ENCODE measurements around the gene PKNOX2. TPM values are rescaled to one million over a fixed set of nuclear protein-coding genes. Genes with fewer than 3 reads are reported as not detected.

PKNOX2 gene
- total RNA-seq, 4 donors from 2014 or later, result 0.51 to 4.3 (median 2.3) TPM

- TF ChIP-seq CTCF (IDR thresholded peaks at IDR 0.05; ENCODE audit: low read depth), result no peak
Observed at GRCh38 chr11:125345421-125346178, 181.0 kb downstream of the PKNOX2 start.

GRCh38 chr11:125346179-125346530 is 181.6 kb downstream of the PKNOX2 start:
- no peak for TF ChIP-seq CTCF (IDR thresholded peaks at IDR 0.05; ENCODE audit: low read depth)

- TF ChIP-seq CTCF (IDR thresholded peaks at IDR 0.05; ENCODE audit: low read depth), result no peak
Observed at GRCh38 chr11:125346565-125347260, 182.2 kb downstream of the PKNOX2 start.

- TF ChIP-seq CTCF (IDR thresholded peaks at IDR 0.05; ENCODE audit: low read depth), result no peak
Observed at GRCh38 chr11:125347261-125347585, 182.7 kb downstream of the PKNOX2 start.

- no peak for TF ChIP-seq CTCF (IDR thresholded peaks at IDR 0.05; ENCODE audit: low read depth)
Observed at GRCh38 chr11:125348141-125348651, 183.6 kb downstream of the PKNOX2 start.

- TF ChIP-seq CTCF (IDR thresholded peaks at IDR 0.05; ENCODE audit: low read depth), result no peak
Observed at GRCh38 chr11:125348674-125349309, 184.2 kb downstream of the PKNOX2 start.
